Mesendoderm (in vitro differentiated cells): Measurements from ENCODE around the gene GRB10.
"Not testable (repeated sequence)": the region's sequence is repeated elsewhere in the genome, so short reads cannot be mapped to it uniquely, and the experiment has no call there.

Experiments
- DNase-seq: peaks from one replicate; pipeline ENCODE4 v3.0.0; 2013
- H2AK5ac ChIP-seq: 2 replicates; pipeline ENCODE4 v1.6.1; 2013; ENCODE audit warnings: low read length, inconsistent platforms
- H2BK120ac ChIP-seq: 2 replicates; pipeline ENCODE4 v1.6.1; 2013; ENCODE audit warnings: low read depth, mild to moderate bottlenecking, low read length, moderate library complexity, mixed read lengths
- H2BK15ac ChIP-seq: replicated peaks from 2 replicates; pipeline ENCODE4 v1.6.1; 2013; ENCODE audit warnings: low read depth, mild to moderate bottlenecking, moderate library complexity
- H2BK5ac ChIP-seq: 2 replicates; pipeline ENCODE4 v1.6.1; 2013; ENCODE audit warnings: low read length, inconsistent platforms
- H3K18ac ChIP-seq: 2 replicates; pipeline ENCODE4 v1.6.1; 2013; ENCODE audit warnings: mild to moderate bottlenecking, low read length, mixed read lengths
- H3K23ac ChIP-seq: one replicate; pipeline ENCODE4 v1.6.1; 2013; ENCODE audit warnings: low read length
- H3K27ac ChIP-seq: 2 replicates; pipeline ENCODE4 v1.5.1; 2013; ENCODE audit warnings: low read depth, mild to moderate bottlenecking, inconsistent platforms, low read length, moderate library complexity
- H3K27me3 ChIP-seq: 2 replicates; pipeline ENCODE4 v1.6.1; 2013; ENCODE audit warnings: low read length, control low read depth, mild to moderate bottlenecking, inconsistent platforms; ENCODE audit not compliant: insufficient read depth, poor library complexity
- H3K36me3 ChIP-seq: 2 replicates; pipeline ENCODE4 v1.6.1; 2013; ENCODE audit warnings: low read length, inconsistent platforms; ENCODE audit not compliant: control insufficient read depth, insufficient read depth
- H3K4ac ChIP-seq: one replicate; pipeline ENCODE4 v1.6.1; 2013; ENCODE audit warnings: low read depth, mild to moderate bottlenecking, low read length, moderate library complexity
- H3K4me1 ChIP-seq: 2 replicates; pipeline ENCODE4 v1.6.1; 2013; ENCODE audit warnings: low read depth, low read length, inconsistent platforms; ENCODE audit not compliant: control insufficient read depth
- H3K4me2 ChIP-seq: 2 replicates; pipeline ENCODE4 v1.6.1; 2013; ENCODE audit warnings: low read length
- H3K4me3 ChIP-seq: 2 replicates; pipeline ENCODE4 v1.5.1; 2013; ENCODE audit warnings: mild to moderate bottlenecking, low read length
- H3K56ac ChIP-seq: one replicate; pipeline ENCODE4 v1.6.1; 2013; ENCODE audit warnings: low read length
- H3K79me1 ChIP-seq: 2 replicates; pipeline ENCODE4 v1.6.1; 2013; ENCODE audit warnings: low read length, inconsistent platforms
- H3K79me2 ChIP-seq: 2 replicates; pipeline ENCODE4 v1.6.1; 2013; ENCODE audit warnings: mild to moderate bottlenecking, low read length; ENCODE audit not compliant: control insufficient read depth, insufficient read depth
- H3K9ac ChIP-seq: 2 replicates; pipeline ENCODE4 v1.6.1; 2013; ENCODE audit warnings: low read length, inconsistent platforms
- H4K5ac ChIP-seq: one replicate; pipeline ENCODE4 v1.6.1; 2013; ENCODE audit warnings: low read length
- H4K8ac ChIP-seq: one replicate; pipeline ENCODE4 v1.6.1; 2013; ENCODE audit warnings: low read depth, mild to moderate bottlenecking, control low read depth, low read length, moderate library complexity
- WGBS: extraction: QIAGEN DNeasy Blood & Tissue Kit; methylation state at CpG from one replicate; pipeline ENCODE4 v1.1.7; 2013; ENCODE audit warnings: low lambda C conversion rate, missing lambda C conversion rate; ENCODE audit not compliant: insufficient coverage; ENCODE audit errors: extremely low coverage; 5-methylcytosine and 5-hydroxymethylcytosine counted together

GRB10 gene

DNA sequence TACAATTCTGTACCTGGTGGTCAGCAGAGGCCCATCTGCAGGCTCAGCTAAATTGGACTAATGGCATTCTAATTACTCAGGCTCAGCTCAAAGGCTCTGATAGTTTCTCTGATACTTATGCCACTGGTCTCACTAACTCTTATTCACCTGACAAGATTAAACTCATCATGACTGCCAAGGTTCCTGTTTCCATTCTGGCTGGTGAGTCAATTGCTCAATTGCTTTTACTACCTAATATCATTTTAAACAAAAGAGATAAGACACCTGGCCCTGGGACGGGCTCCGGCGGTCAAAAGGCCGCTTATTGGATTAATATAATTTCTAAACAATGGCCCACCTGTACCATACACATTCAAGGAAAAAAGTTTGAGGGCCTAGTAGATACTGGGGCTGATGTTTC lies 204.6 kb downstream of the GRB10 start:
- H3K56ac ChIP-seq, H3K27me3 ChIP-seq, H3K79me1 ChIP-seq, DNase-seq, H3K4me1 ChIP-seq, H4K5ac ChIP-seq, H3K36me3 ChIP-seq, H3K27ac ChIP-seq, H3K4me2 ChIP-seq, H3K23ac ChIP-seq, H4K8ac ChIP-seq, H2BK5ac ChIP-seq, H3K9ac ChIP-seq, H3K79me2 ChIP-seq, H2AK5ac ChIP-seq, H3K4me3 ChIP-seq, H2BK15ac ChIP-seq, H2BK120ac ChIP-seq, H3K18ac ChIP-seq, H3K4ac ChIP-seq: not testable (repeated sequence)
- no CpG with 5 or more reads among the region's 4 CpGs for WGBS

DNA sequence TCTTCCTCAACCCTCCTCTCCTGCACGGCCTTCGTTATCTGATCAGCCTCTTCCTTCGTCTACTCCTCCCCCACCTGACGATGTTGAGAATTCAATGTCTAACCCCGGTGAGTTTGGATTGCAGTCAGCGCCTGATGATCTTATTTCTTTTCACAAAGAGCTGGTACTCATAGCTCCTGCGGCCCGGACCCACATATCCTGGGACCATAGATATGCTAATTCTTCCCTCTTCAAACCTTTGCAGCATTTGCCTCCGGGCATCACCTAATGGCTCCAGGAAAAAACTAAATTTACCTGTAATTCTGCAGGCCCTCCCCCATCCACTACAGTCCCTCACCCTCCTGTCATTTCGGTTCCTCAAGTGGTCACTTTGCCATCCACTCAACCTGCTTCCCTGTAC lies 205.1 kb downstream of the GRB10 start:
- Histone ChIP-seq H3K4me1 (no peaks in the 10 kb centered on the region), H3K56ac (no peak overlapping the region), H3K79me2 (no peaks in the 10 kb centered on the region), H3K27me3 (no peaks in the 10 kb centered on the region), H3K36me3 (no peaks in the 10 kb centered on the region), H3K18ac (no peak overlapping the region), H2AK5ac (no peak overlapping the region), H3K23ac (no peak overlapping the region), H3K4ac (no peak overlapping the region), H2BK120ac (no peak overlapping the region), H4K5ac (no peak overlapping the region), H3K4me2 (no peak overlapping the region), H2BK15ac (no peak overlapping the region), H2BK5ac (no peak overlapping the region), H4K8ac (no peak overlapping the region), H3K79me1 (no peaks in the 10 kb centered on the region), H3K27ac (no peak overlapping the region), H3K4me3 (no peak overlapping the region), H3K9ac (no peak overlapping the region)
- no peak for DNase-seq
- no CpG with 5 or more reads among the region's 10 CpGs for WGBS

DNA sequence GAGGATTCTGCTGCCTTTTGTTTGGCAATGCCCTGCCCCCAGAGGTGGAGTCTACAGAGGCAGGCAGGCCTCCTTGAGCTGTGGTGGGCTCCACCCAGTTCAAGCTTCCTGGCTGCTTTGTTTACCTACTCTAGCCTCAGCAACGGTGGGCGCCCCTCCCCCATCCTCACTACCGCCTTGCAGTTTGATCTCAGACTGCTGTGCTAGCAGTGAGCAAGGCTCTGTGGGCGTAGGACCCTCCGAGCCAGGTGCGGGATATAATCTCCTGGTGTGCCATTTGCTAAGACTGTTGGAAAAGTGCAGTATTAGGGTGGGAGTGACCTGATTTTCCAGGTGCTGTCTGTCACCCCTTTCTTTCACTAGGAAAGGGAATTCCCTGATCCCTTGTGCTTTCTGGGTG lies 206.3 kb downstream of the GRB10 start:
- H3K56ac ChIP-seq, H2BK5ac ChIP-seq, H3K4me2 ChIP-seq, H3K4ac ChIP-seq, H3K4me1 ChIP-seq, H3K79me1 ChIP-seq, H4K8ac ChIP-seq, H3K27me3 ChIP-seq, H3K23ac ChIP-seq, H3K18ac ChIP-seq, H3K27ac ChIP-seq, H3K79me2 ChIP-seq, H2AK5ac ChIP-seq, DNase-seq, H3K9ac ChIP-seq, H3K4me3 ChIP-seq, H2BK15ac ChIP-seq, H3K36me3 ChIP-seq, H2BK120ac ChIP-seq, H4K5ac ChIP-seq: not testable (repeated sequence)
- no CpG with 5 or more reads among the region's 6 CpGs for WGBS

DNA sequence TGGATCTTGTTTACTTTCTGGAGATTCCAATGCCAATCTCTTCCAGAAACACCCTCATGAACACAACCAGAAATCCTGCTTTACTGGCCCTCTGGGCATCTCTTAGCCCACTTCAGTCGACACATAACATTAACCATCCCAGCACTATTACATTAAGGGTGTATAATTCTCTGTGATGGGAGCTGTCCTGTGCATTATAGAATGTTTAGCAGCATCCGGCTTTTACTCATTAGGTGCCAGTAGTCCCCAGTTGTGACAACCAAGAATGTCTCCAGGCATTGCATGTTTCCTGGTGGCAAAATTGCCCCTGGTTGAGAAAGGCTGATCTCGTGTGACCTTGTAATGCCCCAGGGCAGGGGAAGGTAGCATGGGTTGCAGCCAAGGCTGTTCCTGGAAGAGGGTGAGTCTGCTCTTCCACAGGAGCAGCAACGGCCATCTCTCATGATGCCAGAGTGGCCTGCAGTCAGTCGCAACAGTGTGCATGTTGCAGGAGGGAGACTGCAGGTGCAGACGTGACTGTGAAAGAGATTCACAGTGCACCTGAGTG lies 214.9 kb downstream of the GRB10 start:
- Histone ChIP-seq H2BK15ac (no peak overlapping the region), H3K56ac (no peak overlapping the region), H2AK5ac (no peak overlapping the region), H3K4ac (no peak overlapping the region), H4K5ac (no peak overlapping the region), H3K4me1 (no peaks in the 10 kb centered on the region), H3K79me1 (no peaks in the 10 kb centered on the region), H3K9ac (no peak overlapping the region), H3K79me2 (no peaks in the 10 kb centered on the region), H4K8ac (no peak overlapping the region), H3K4me2 (no peak overlapping the region), H3K36me3 (no peaks in the 10 kb centered on the region), H3K23ac (no peak overlapping the region), H3K4me3 (no peak overlapping the region), H3K18ac (no peak overlapping the region), H2BK5ac (no peak overlapping the region), H3K27ac (no peak overlapping the region), H2BK120ac (no peak overlapping the region), H3K27me3 (no peaks in the 10 kb centered on the region)
- WGBS = no CpG with 5 or more reads among the region's 6 CpGs
- DNase-seq = no peak

DNA sequence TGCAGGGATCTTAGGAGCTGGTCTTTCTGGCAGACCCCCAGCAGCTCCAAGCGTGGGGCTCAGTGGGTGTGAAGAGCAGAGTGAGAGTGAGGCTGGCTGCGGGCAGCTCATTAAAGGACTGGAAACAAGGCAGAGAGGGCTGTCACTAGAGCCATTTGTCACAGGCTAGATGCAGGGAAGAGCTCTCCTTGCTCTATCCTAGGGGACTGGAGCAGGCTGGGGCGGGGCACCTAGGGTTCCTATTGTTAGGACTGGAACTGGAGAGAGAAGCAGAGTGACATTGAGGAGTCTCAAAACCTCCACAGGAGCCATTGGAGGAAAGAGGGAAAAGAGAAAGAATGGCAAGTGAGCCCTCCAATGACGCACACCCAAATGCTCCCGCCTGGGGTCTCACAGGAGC lies 216.7 kb downstream of the GRB10 start:
- Histone ChIP-seq H3K18ac (no peak overlapping the region), H2BK15ac (no peak overlapping the region), H3K4ac (no peak overlapping the region), H2AK5ac (no peak overlapping the region), H3K4me3 (no peak overlapping the region), H4K5ac (no peak overlapping the region), H2BK5ac (no peak overlapping the region), H3K27ac (no peak overlapping the region), H3K56ac (no peak overlapping the region), H3K23ac (no peak overlapping the region), H4K8ac (no peak overlapping the region), H3K4me2 (no peak overlapping the region), H2BK120ac (no peak overlapping the region), H3K79me2 (no peaks in the 10 kb centered on the region), H3K79me1 (no peaks in the 10 kb centered on the region), H3K36me3 (no peaks in the 10 kb centered on the region), H3K9ac (no peak overlapping the region), H3K4me1 (no peaks in the 10 kb centered on the region), H3K27me3 (no peaks in the 10 kb centered on the region)
- no peak for DNase-seq
- no CpG with 5 or more reads among the region's 5 CpGs for WGBS

DNA sequence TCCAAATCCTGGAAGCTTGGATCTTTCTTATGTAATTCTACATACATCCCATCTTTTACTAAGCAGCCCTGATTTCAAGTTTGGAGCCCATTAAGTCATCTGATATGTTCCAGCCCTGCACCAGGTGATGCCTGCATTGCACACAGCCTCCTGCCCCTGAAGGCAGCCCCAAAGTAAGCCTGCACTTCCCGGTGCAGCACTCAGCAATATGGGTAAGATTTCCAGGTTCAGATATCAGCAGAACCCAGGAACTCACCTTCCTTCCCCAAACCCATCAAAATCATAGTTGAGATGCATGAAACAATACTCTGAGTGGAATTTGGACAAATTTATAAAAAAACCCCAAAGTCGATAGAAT lies 217.2 kb downstream of the GRB10 start:
- H3K18ac ChIP-seq = no peak overlapping the region
- no peak overlapping the region for H2BK15ac ChIP-seq
- H3K4me2 ChIP-seq = no peak overlapping the region
- no CpG with 5 or more reads among the region's 2 CpGs for WGBS
- no peak overlapping the region for H2AK5ac ChIP-seq
- no peaks in the 10 kb centered on the region for H3K27me3 ChIP-seq
- H4K8ac ChIP-seq = no peak overlapping the region
- H3K36me3 ChIP-seq = no peaks in the 10 kb centered on the region
- DNase-seq = no peak
- no peak overlapping the region for H2BK5ac ChIP-seq
- no peak overlapping the region for H3K4me3 ChIP-seq
- no peak overlapping the region for H3K4ac ChIP-seq
- H3K79me1 ChIP-seq = no peaks in the 10 kb centered on the region
- no peak overlapping the region for H4K5ac ChIP-seq
- H3K9ac ChIP-seq = no peak overlapping the region
- H3K27ac ChIP-seq = no peak overlapping the region
- no peak overlapping the region for H3K23ac ChIP-seq
- no peaks in the 10 kb centered on the region for H3K79me2 ChIP-seq
- H3K56ac ChIP-seq = no peak overlapping the region
- no peaks in the 10 kb centered on the region for H3K4me1 ChIP-seq
- H2BK120ac ChIP-seq = no peak overlapping the region
